Measurements from ENCODE around the gene GLI2. TPM values are rescaled to one million over a fixed set of nuclear protein-coding genes. Genes with fewer than 3 reads are reported as not detected.

The GLI2 gene
- total and polyA plus RNA-seq, 2 donors (not counting 1 experiment from before 2014, with no cell fraction given), result not detected

GRCh38 chr2:120702061-120702460, 33.6 kb upstream of the GLI2 start:
- H3K4me1 ChIP-seq (ENCODE audit: control insufficient read depth in 2 of 2, insufficient read depth in 2 of 2, low read length in 2 of 2), result no peaks in the 10 kb centered on the region
- no peak overlapping the region for H3K4me2 ChIP-seq (replicated peaks; ENCODE audit: low read depth, low read length, poor library complexity, severe bottlenecking)
- no peaks in the 10 kb centered on the region for H3K4me1 Mint-ChIP-seq
- peaks cover 0 to 7% (median 0%) of the 10 kb centered on the region in 3 donors for H3K9me3 ChIP-seq (ENCODE audit: control extremely low read depth in 1 of 3, control insufficient read depth in 2 of 3, insufficient read depth in 1 of 3, low read length in 2 of 3)
- H3K79me2 ChIP-seq (ENCODE audit: control insufficient read depth, insufficient read depth, low read length), result no peaks in the 10 kb centered on the region
- no peaks in the 10 kb centered on the region for H3K27me3 ChIP-seq (replicated peaks in 1 of 4; ENCODE audit: control extremely low read depth in 1 of 4, control insufficient read depth in 3 of 4, insufficient read depth in 4 of 4, low read length in 3 of 4)
- no peaks in the 10 kb centered on the region for H3K9me3 Mint-ChIP-seq (ENCODE audit: insufficient read depth)
- DNase-seq (no peak), ATAC-seq (ENCODE audit: low read depth) (no peak)
- no peak overlapping the region for H3K27ac Mint-ChIP-seq
- intact Hi-C loops (cut with micrococcal nuclease), result no loop called here
- TF ChIP-seq EZH2 (IDR thresholded peaks at IDR 0.05; ENCODE audit: borderline replicate concordance, insufficient read depth, low read depth, low read length, poor library complexity, severe bottlenecking) (no peak), CTCF (IDR thresholded peaks at IDR 0.05) (no peak)
- no peak overlapping the region for H3K9ac ChIP-seq (ENCODE audit: low read length)
- WGBS (ENCODE audit: insufficient coverage), result 93% methylated on average over 5 of the region's 7 CpGs
- H3K27ac ChIP-seq (ENCODE audit: low read length in 2 of 2), result no peak overlapping the region
- no peaks in the 10 kb centered on the region for H3K36me3 ChIP-seq (replicated peaks in 1 of 2; ENCODE audit: control extremely low read depth in 1 of 2, control insufficient read depth in 1 of 2, extremely low read depth in 1 of 2, insufficient read depth in 2 of 2, low read length in 1 of 2)
- no peak overlapping the region for H3K4me3 ChIP-seq (ENCODE audit: control extremely low read depth in 1 of 5, extremely low read depth in 1 of 5, insufficient read depth in 1 of 5, low read depth in 2 of 5, low read length in 4 of 5)
- no peak overlapping the region for H3K4me3 Mint-ChIP-seq
- CTCF ChIA-PET, result no interaction called here
- POLR2A ChIA-PET, result no interaction called here
- H2AFZ ChIP-seq (ENCODE audit: insufficient read depth, low read depth, low read length, poor library complexity, severe bottlenecking), result no peak overlapping the region
- H4K20me1 ChIP-seq (ENCODE audit: control insufficient read depth, insufficient read depth, low read length, poor library complexity, severe bottlenecking), result no peaks in the 10 kb centered on the region
- H3K27me3 Mint-ChIP-seq, result peaks cover 24% of the 10 kb centered on the region

GRCh38 chr2:120702801-120703200, 32.9 kb upstream of the GLI2 start:
- no peak overlapping the region for H3K4me3 ChIP-seq (ENCODE audit: control extremely low read depth in 1 of 5, extremely low read depth in 1 of 5, insufficient read depth in 1 of 5, low read depth in 2 of 5, low read length in 4 of 5)
- no peak overlapping the region for H2AFZ ChIP-seq (ENCODE audit: insufficient read depth, low read depth, low read length, poor library complexity, severe bottlenecking)
- H3K9ac ChIP-seq (ENCODE audit: low read length), result no peak overlapping the region
- H3K36me3 ChIP-seq (replicated peaks in 1 of 2; ENCODE audit: control extremely low read depth in 1 of 2, control insufficient read depth in 1 of 2, extremely low read depth in 1 of 2, insufficient read depth in 2 of 2, low read length in 1 of 2), result no peaks in the 10 kb centered on the region
- no peaks in the 10 kb centered on the region for H3K9me3 Mint-ChIP-seq (ENCODE audit: insufficient read depth)
- intact Hi-C loops (cut with micrococcal nuclease), result no loop called here
- no peaks in the 10 kb centered on the region for H4K20me1 ChIP-seq (ENCODE audit: control insufficient read depth, insufficient read depth, low read length, poor library complexity, severe bottlenecking)
- peaks cover 0 to 7% (median 0%) of the 10 kb centered on the region in 3 donors for H3K9me3 ChIP-seq (ENCODE audit: control extremely low read depth in 1 of 3, control insufficient read depth in 2 of 3, insufficient read depth in 1 of 3, low read length in 2 of 3)
- no peaks in the 10 kb centered on the region for H3K27me3 ChIP-seq (replicated peaks in 1 of 4; ENCODE audit: control extremely low read depth in 1 of 4, control insufficient read depth in 3 of 4, insufficient read depth in 4 of 4, low read length in 3 of 4)
- peaks cover 23% of the 10 kb centered on the region for H3K27me3 Mint-ChIP-seq
- no peak overlapping the region for H3K27ac Mint-ChIP-seq
- H3K79me2 ChIP-seq (ENCODE audit: control insufficient read depth, insufficient read depth, low read length), result no peaks in the 10 kb centered on the region
- WGBS (ENCODE audit: insufficient coverage), result 82% methylated on average over 6 of the region's 13 CpGs
- ChIA-PET CTCF (no interaction called here), POLR2A (no interaction called here)
- no peak for ATAC-seq (ENCODE audit: low read depth)
- H3K4me1 ChIP-seq (ENCODE audit: control insufficient read depth in 2 of 2, insufficient read depth in 2 of 2, low read length in 2 of 2), result no peaks in the 10 kb centered on the region
- TF ChIP-seq EZH2 (IDR thresholded peaks at IDR 0.05; ENCODE audit: borderline replicate concordance, insufficient read depth, low read depth, low read length, poor library complexity, severe bottlenecking) (no peak), CTCF (IDR thresholded peaks at IDR 0.05) (no peak)
- H3K4me2 ChIP-seq (replicated peaks; ENCODE audit: low read depth, low read length, poor library complexity, severe bottlenecking), result no peak overlapping the region
- no peak for DNase-seq
- H3K4me3 Mint-ChIP-seq, result no peak overlapping the region
- no peaks in the 10 kb centered on the region for H3K4me1 Mint-ChIP-seq
- H3K27ac ChIP-seq (ENCODE audit: low read length in 2 of 2), result no peak overlapping the region

All from B cell (primary cell).